MM.1S (cell line): ENCODE measurements around the gene NUMBL.

ENCODE experiments used
- EZH2 ChIP-seq: fragments of 300-600 bp; sonication (generic); optimal IDR thresholded peaks from 2 replicates; pipeline ENCODE3; 2017; ENCODE audit warnings: low read depth, mild to moderate bottlenecking, antibody characterized with exemption, low read length, mixed read lengths
- TF ChIP-seq, protein P1 (sequence below): fragments of 300-600 bp; sonication (generic); IDR thresholded peaks from 2 replicates; pipeline ENCODE4 v1.5.1; 2016; ENCODE audit warnings: antibody characterized with exemption, low read length, mixed read lengths

DNA sequence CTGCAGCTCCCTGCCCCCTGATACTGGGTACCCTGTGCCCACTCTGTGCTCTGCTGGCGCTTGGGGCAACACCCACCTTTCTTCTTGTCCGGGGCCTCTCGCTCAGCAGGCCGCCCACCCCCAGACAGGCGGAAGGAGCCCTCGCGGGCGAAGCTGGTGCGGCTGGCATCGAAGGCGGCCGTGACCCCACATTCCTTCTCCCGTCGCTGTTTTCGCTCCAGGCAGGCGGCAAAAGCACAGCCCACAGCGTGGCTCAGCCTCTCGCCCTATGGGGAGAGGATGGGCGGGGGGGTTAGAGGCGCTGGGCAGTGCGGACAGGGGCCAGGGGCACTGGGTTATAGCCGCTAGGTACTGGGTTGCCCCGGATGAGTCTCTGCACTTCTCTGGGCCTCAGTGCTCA, 13.3 kb downstream of the NUMBL start:
- TF ChIP-seq, protein P1, sequence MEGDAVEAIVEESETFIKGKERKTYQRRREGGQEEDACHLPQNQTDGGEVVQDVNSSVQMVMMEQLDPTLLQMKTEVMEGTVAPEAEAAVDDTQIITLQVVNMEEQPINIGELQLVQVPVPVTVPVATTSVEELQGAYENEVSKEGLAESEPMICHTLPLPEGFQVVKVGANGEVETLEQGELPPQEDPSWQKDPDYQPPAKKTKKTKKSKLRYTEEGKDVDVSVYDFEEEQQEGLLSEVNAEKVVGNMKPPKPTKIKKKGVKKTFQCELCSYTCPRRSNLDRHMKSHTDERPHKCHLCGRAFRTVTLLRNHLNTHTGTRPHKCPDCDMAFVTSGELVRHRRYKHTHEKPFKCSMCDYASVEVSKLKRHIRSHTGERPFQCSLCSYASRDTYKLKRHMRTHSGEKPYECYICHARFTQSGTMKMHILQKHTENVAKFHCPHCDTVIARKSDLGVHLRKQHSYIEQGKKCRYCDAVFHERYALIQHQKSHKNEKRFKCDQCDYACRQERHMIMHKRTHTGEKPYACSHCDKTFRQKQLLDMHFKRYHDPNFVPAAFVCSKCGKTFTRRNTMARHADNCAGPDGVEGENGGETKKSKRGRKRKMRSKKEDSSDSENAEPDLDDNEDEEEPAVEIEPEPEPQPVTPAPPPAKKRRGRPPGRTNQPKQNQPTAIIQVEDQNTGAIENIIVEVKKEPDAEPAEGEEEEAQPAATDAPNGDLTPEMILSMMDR, result no peak
- no peak for TF ChIP-seq EZH2
